Measurements from ENCODE around the gene CLMP.
A peak's percentile ranks its signal among the peaks of the same experiment; 100 is the strongest.

Gene CLMP

DNA sequence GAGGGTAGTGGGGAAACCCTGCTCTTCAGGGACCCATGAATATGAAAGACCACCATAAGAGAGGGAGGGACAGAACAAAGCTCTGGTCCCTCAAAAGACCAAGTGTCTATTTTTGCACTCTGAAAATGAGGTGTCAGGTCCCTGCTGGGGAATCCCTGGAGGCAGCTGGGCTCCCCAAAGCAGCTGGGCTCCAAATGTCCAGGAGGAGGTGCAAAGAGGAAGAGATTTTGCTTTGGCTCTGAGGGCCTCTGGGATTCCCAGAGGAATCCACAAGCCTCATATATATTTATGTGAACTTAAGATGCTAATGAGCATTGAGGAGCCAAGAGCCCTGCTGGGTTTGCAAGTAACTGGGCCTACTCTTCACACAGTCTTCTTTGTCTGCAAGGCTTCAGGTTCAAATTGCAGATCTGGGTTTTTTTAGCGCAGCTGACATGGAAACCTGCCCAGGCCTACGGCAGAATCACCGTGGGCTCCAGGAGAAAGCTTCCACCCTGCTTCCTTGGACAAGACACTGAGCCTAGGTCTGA is 26.0 kb downstream of the CLMP start:
- no peak overlapping the region for H3K27ac ChIP-seq (replicated peaks)
- DNase-seq (ENCODE audit: low read depth in 1 of 2, low spot score in 1 of 2): no peak
- no peak overlapping the region for H3K4me3 ChIP-seq (replicated peaks; ENCODE audit: insufficient read depth, low read length)
- TF ChIP-seq, protein P1, sequence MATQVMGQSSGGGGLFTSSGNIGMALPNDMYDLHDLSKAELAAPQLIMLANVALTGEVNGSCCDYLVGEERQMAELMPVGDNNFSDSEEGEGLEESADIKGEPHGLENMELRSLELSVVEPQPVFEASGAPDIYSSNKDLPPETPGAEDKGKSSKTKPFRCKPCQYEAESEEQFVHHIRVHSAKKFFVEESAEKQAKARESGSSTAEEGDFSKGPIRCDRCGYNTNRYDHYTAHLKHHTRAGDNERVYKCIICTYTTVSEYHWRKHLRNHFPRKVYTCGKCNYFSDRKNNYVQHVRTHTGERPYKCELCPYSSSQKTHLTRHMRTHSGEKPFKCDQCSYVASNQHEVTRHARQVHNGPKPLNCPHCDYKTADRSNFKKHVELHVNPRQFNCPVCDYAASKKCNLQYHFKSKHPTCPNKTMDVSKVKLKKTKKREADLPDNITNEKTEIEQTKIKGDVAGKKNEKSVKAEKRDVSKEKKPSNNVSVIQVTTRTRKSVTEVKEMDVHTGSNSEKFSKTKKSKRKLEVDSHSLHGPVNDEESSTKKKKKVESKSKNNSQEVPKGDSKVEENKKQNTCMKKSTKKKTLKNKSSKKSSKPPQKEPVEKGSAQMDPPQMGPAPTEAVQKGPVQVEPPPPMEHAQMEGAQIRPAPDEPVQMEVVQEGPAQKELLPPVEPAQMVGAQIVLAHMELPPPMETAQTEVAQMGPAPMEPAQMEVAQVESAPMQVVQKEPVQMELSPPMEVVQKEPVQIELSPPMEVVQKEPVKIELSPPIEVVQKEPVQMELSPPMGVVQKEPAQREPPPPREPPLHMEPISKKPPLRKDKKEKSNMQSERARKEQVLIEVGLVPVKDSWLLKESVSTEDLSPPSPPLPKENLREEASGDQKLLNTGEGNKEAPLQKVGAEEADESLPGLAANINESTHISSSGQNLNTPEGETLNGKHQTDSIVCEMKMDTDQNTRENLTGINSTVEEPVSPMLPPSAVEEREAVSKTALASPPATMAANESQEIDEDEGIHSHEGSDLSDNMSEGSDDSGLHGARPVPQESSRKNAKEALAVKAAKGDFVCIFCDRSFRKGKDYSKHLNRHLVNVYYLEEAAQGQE (IDR thresholded peaks at IDR 0.05; ENCODE audit: insufficient replicate concordance, low read depth): no peak
- no peak for TF ChIP-seq GABPA (IDR thresholded peaks at IDR 0.05; ENCODE audit: low read depth)
- TF ChIP-seq, protein P2, sequence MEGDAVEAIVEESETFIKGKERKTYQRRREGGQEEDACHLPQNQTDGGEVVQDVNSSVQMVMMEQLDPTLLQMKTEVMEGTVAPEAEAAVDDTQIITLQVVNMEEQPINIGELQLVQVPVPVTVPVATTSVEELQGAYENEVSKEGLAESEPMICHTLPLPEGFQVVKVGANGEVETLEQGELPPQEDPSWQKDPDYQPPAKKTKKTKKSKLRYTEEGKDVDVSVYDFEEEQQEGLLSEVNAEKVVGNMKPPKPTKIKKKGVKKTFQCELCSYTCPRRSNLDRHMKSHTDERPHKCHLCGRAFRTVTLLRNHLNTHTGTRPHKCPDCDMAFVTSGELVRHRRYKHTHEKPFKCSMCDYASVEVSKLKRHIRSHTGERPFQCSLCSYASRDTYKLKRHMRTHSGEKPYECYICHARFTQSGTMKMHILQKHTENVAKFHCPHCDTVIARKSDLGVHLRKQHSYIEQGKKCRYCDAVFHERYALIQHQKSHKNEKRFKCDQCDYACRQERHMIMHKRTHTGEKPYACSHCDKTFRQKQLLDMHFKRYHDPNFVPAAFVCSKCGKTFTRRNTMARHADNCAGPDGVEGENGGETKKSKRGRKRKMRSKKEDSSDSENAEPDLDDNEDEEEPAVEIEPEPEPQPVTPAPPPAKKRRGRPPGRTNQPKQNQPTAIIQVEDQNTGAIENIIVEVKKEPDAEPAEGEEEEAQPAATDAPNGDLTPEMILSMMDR (IDR thresholded peaks at IDR 0.05; ENCODE audit: insufficient read depth, low read length): no peak
- TF ChIP-seq SPI1 (IDR thresholded peaks at IDR 0.05; ENCODE audit: borderline replicate concordance, low read depth): no peak
- TF ChIP-seq POLR2AphosphoS5 (IDR thresholded peaks at IDR 0.05; ENCODE audit: low read depth): no peak
- H3K27me3 ChIP-seq (ENCODE audit: insufficient read depth, poor library complexity, severe bottlenecking): no peaks in the 10 kb centered on the region

DNA sequence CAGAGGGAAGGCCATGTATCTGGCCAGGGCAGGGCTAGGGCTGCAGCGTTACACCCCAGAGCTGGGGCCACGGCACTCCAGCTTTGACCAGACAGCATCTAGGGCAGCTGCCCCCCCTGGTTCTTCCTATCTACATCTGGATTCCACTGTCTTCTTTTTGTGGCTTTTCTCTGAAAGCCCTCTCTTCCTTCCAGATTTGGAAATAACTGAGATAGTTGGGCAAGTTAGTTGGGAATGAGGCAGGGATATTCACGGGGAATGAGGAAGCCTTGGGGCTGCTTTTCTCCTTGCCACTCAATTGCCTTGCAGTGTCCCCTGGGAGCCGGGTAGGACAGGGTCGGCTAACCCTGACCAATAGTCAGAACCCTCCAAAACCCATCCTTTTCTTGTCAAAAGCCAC is 26.8 kb downstream of the CLMP start:
- TF ChIP-seq, protein P1 (IDR thresholded peaks at IDR 0.05; ENCODE audit: insufficient replicate concordance, low read depth): no peak
- TF ChIP-seq, protein P2 (IDR thresholded peaks at IDR 0.05; ENCODE audit: insufficient read depth, low read length): no peak
- H3K4me3 ChIP-seq (replicated peaks; ENCODE audit: insufficient read depth, low read length): no peak overlapping the region
- no peaks in the 10 kb centered on the region for H3K27me3 ChIP-seq (ENCODE audit: insufficient read depth, poor library complexity, severe bottlenecking)
- no peak for DNase-seq (ENCODE audit: low read depth in 1 of 2, low spot score in 1 of 2)
- H3K27ac ChIP-seq (replicated peaks): no peak overlapping the region

DNA sequence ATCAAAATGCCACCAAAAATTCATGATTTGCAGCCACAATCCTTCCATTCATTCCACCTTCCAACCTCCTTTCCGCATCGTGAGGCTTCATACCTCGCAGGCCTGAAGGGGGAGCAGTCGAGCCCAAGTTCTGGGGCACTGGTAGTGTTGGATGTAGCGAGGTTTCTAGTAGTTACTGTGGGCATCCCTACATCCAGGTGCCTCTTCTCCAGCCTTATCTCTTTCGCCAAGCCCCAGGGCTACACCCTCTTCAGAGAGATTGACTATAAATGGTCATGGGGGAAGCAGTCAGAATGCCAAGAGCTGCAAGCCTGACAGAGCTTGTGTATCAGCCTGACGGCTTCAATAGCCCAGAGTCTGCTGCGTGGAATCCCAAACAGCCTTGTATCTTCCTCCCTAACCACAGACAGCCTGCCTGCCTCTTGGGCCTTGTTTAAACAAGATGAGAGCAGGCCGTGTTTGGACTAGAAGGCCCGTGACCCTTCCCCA is 28.9 kb downstream of the CLMP start:
- no peak overlapping the region for H3K27ac ChIP-seq (replicated peaks)
- no peak overlapping the region for H3K4me3 ChIP-seq (replicated peaks; ENCODE audit: insufficient read depth, low read length)
- DNase-seq (ENCODE audit: low read depth in 1 of 2, low spot score in 1 of 2): no peak
- TF ChIP-seq, protein P2 (IDR thresholded peaks at IDR 0.05; ENCODE audit: insufficient read depth, low read length): peak; percentile 45
- TF ChIP-seq, protein P1 (IDR thresholded peaks at IDR 0.05; ENCODE audit: insufficient replicate concordance, low read depth): no peak
- no peaks in the 10 kb centered on the region for H3K27me3 ChIP-seq (ENCODE audit: insufficient read depth, poor library complexity, severe bottlenecking)
